Measurements from ENCODE around the gene CSTF1. TPM values are rescaled to one million over a fixed set of nuclear protein-coding genes. Genes with fewer than 3 reads are reported as not detected.

CSTF1 gene
- total RNA-seq, result 10 to 100 TPM; 19.1 to 23.2 (median 19.8) TPM
- polyA plus RNA-seq, result 8.8 TPM
- long read RNA-seq, donor 1, full-length matches to known transcripts, result 20 of 29 reads
- long read RNA-seq, donor 1, partial matches to known transcripts, result 2 of 29 reads
- long read RNA-seq, donor 1, other reads (novel, unspliced or antisense), result 7 of 29 reads
- long read RNA-seq, donor 2, full-length matches to known transcripts, result 7 of 12 reads
- long read RNA-seq, donor 2, partial matches to known transcripts, result 0 of 12 reads
- long read RNA-seq, donor 2, other reads (novel, unspliced or antisense), result 5 of 12 reads
- long read RNA-seq, donor 3, full-length matches to known transcripts, result 35 of 51 reads
- long read RNA-seq, donor 3, partial matches to known transcripts, result 1 of 51 reads
- long read RNA-seq, donor 3, other reads (novel, unspliced or antisense), result 15 of 51 reads
- long read RNA-seq, donor 4, full-length matches to known transcripts, result 10 of 16 reads
- long read RNA-seq, donor 4, partial matches to known transcripts, result 1 of 16 reads
- long read RNA-seq, donor 4, other reads (novel, unspliced or antisense), result 5 of 16 reads

DNA sequence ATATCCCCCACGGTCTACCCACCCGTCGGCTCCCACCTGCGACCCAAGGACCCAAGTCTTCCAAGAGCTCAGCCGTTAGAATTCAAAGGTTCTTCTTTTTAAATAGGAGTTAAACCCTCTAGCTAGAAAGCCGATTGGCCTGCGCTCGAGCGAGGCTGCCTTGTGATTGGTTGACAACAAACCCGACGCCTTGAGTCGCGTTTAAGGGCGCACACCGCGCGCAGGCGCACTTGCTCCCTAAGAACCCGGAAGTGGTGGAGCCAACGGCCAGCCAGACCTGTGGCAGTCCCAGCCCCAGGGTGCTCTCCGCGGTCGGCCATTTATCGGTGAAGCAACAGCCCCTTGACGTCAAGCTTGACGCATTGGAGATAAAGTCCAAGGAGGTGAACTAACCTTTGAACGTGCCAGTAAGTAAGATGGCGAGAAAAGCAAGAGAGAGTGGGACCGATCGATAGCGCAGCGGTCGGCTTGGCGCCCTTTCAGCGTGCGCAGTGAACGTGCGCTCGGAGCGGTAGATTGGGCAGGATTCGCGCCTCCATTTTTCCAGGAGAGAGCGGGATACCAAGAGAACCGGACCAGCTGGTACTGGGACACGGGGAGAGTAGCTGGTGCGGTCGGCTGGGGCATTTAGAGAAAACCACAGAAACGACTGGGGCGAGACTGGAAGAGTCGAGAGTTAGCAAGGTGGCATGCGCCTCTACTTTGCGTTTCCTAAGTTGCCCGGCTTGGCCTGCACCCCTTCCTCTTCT lies at the start of gene CSTF1, which contains the start of gene AURKA:
CSTF1 (plus strand) TSS at position 514 of the 749 bp plus-strand sequence. CDS start 2,908 bp downstream, outside the sequence.
AURKA (minus strand) TSS at position 84 of the 749 bp plus-strand sequence. CDS start 4,018 bp downstream, outside the sequence.
- DNase-seq, result peak; percentile 100
- H3K4me3 ChIP-seq (ENCODE audit: low read length), result peak within 1 kb of the TSS; percentile 87
- H3K27ac ChIP-seq (ENCODE audit: low read length), result peak within 1 kb of the TSS; percentile 73
- no peaks in the 10 kb centered on the region for H3K9me3 ChIP-seq (ENCODE audit: control insufficient read depth, low read length)
- no peaks in the 10 kb centered on the region for H3K27me3 ChIP-seq (ENCODE audit: control insufficient read depth, insufficient read depth)
- intact Hi-C loops (cut with DNase I), result loop anchor here in 1 of 4 donors (10.0 kb wide), 1 partner anchor 72 kb away; the partner anchor contains the start of gene RTF2
- H3K4me1 ChIP-seq (ENCODE audit: control insufficient read depth, insufficient read depth, low read length), result peaks cover 7% of the 10 kb centered on the region
- WGBS, result under 1% methylated on average over 53 of the region's 53 CpGs
- peak; percentile 98 to 99 for ATAC-seq

DNA sequence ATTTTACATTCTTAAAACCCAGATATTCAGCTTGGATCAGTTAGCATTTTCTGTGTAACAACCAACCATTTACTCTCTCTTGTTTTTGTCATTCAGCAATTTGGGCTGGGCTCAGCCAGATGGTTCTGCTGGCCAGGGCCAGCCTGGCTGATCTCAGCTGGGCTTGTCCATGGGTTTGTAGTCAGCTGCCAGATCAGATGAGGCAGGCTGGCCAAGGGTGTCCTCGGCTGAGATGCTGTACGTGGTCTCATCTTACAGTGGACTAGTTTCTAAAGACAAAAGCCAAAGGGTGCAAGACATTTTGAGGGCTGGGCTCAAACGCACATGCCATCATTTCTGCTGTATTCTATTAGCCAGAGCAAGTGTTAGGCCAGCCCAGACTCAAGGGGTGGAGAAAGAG lies 49.7 kb upstream of the CSTF1 start:
- Histone ChIP-seq H3K27me3 (ENCODE audit: control insufficient read depth, insufficient read depth) (no peaks in the 10 kb centered on the region), H3K4me3 (ENCODE audit: low read length) (no peak overlapping the region), H3K9me3 (ENCODE audit: control insufficient read depth, low read length) (no peaks in the 10 kb centered on the region), H3K27ac (ENCODE audit: low read length) (no peak overlapping the region), H3K4me1 (ENCODE audit: control insufficient read depth, insufficient read depth, low read length) (no peaks in the 10 kb centered on the region)
- 77% methylated on average over 3 of the region's 3 CpGs for WGBS
- intact Hi-C loops (cut with DNase I), result no loop called here
- DNase-seq (no peak), ATAC-seq (no peak)

DNA sequence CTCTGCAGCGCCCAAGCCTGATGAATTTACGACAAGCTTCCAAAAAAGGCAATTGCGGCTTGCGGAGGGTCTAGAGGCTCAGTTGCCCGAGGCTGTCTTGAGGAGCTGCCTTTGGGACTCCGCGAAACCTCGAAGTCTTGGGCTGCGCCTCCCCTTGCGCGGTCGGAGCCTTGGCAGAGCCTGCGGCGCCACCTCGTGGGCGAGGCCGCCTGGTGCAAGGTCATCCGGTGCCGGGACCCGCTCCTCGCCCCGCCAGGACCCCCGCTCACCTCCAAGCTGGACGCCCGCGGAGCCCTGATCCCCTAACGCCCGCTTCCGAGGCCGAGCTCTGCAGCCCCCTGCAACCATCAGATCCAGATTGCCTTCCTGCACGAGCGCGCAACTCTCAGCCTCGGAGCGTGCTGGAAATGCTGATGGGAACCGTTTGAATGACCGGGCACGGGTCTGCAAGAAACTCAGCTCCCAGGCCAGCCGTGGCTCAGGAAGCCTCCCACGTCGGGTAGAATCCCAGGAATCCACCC lies 48.5 kb upstream of the CSTF1 start:
- Histone ChIP-seq H3K9me3 (ENCODE audit: control insufficient read depth, low read length) (no peaks in the 10 kb centered on the region), H3K4me3 (ENCODE audit: low read length) (no peak overlapping the region), H3K4me1 (ENCODE audit: control insufficient read depth, insufficient read depth, low read length) (no peaks in the 10 kb centered on the region), H3K27ac (ENCODE audit: low read length) (no peak overlapping the region), H3K27me3 (ENCODE audit: control insufficient read depth, insufficient read depth) (no peaks in the 10 kb centered on the region)
- peak; percentile 62 to 79 for ATAC-seq
- DNase-seq, result peak; percentile 39 to 68 (median 55)
- intact Hi-C loops (cut with DNase I), result no loop called here
- 3% methylated on average over 41 of the region's 41 CpGs for WGBS

DNA sequence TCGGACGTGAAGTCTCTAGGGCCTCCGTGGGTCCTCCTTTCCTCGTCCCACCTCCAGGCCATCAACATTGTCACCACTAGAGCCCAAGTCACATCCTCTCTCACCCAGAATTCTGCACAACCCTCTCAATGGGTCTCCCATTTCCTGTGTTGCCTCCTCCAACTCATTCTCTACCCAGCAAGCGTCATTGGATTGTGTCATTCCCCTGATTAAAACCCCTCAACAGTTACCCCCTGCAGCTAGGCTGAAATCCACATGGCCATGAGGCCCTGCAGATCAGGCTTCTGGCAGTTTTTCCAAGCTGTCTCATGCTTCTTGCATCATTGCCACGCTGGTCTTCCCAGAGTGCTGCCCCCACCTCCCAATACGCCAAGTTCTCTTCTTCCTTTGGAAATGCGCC lies 46.5 kb upstream of the CSTF1 start:
- no peak for ATAC-seq
- H3K4me1 ChIP-seq (ENCODE audit: control insufficient read depth, insufficient read depth, low read length), result no peaks in the 10 kb centered on the region
- no peak overlapping the region for H3K4me3 ChIP-seq (ENCODE audit: low read length)
- no peaks in the 10 kb centered on the region for H3K27me3 ChIP-seq (ENCODE audit: control insufficient read depth, insufficient read depth)
- WGBS, result 86% methylated on average over 8 of the region's 8 CpGs
- DNase-seq, result no peak
- intact Hi-C loops (cut with DNase I), result no loop called here
- H3K9me3 ChIP-seq (ENCODE audit: control insufficient read depth, low read length), result no peaks in the 10 kb centered on the region
- no peak overlapping the region for H3K27ac ChIP-seq (ENCODE audit: low read length)

DNA sequence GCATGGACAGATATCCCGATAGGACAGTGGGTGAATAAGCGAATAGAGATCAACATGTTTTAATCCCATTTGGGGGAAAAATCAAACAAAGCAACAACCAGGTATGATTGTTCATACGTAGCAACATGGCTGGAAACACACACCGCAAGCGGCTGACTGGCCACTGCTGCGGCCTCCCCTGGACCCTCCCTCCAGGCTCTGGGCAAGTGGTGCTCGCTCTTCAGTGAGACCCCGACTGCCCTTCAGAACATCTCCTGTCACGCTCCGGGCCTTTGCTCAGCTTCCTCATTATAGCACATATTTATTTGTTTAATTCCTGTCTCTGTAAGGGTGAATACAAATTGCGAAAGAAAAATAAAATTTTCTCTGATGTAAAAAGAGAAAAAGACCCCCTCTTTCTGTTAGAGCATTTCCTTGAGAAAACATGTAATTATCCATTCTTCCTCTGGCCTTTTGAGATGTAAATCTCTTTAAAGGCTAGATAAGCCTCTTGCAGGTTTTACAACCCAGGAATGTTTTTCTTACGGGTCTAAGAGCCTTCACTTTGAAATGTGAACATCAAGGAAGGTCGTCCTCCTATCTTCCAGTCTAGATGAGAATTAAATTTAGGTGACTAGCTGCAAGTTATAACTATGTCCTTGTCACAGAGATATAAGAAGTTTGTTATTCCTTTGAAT lies 44.7 kb upstream of the CSTF1 start:
- ATAC-seq (no peak), DNase-seq (no peak)
- Histone ChIP-seq H3K4me1 (ENCODE audit: control insufficient read depth, insufficient read depth, low read length) (no peaks in the 10 kb centered on the region), H3K4me3 (ENCODE audit: low read length) (no peak overlapping the region), H3K27me3 (ENCODE audit: control insufficient read depth, insufficient read depth) (no peaks in the 10 kb centered on the region), H3K9me3 (ENCODE audit: control insufficient read depth, low read length) (no peaks in the 10 kb centered on the region), H3K27ac (ENCODE audit: low read length) (no peak overlapping the region)
- WGBS, result 54% methylated on average over 13 of the region's 13 CpGs
- intact Hi-C loops (cut with DNase I), result no loop called here

DNA sequence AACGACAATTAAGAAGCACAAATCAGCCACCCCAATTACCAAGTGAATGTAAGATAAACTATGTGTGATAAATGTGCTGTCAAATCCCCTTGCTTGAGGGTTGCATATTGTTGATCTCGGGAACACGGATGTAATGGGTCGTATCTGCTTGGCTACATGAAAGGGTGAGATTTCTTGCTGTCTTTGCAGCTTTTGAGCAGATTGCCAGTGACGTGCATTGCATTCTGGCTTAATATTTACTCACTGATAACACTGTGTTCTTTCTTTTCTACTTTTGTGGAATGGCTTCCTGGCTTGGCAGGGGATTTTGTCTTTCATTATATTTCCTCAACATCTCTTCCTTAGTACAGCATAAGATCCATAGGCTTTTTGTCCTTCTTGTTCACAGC lies 44.1 kb upstream of the CSTF1 start:
- Histone ChIP-seq H3K9me3 (ENCODE audit: control insufficient read depth, low read length) (no peaks in the 10 kb centered on the region), H3K27me3 (ENCODE audit: control insufficient read depth, insufficient read depth) (no peaks in the 10 kb centered on the region), H3K4me1 (ENCODE audit: control insufficient read depth, insufficient read depth, low read length) (no peaks in the 10 kb centered on the region), H3K27ac (ENCODE audit: low read length) (no peak overlapping the region), H3K4me3 (ENCODE audit: low read length) (no peak overlapping the region)
- intact Hi-C loops (cut with DNase I), result no loop called here
- 8% methylated on average over 5 of the region's 5 CpGs for WGBS
- DNase-seq (no peak), ATAC-seq (peak in 1 of 2 donors; percentile 47)

DNA sequence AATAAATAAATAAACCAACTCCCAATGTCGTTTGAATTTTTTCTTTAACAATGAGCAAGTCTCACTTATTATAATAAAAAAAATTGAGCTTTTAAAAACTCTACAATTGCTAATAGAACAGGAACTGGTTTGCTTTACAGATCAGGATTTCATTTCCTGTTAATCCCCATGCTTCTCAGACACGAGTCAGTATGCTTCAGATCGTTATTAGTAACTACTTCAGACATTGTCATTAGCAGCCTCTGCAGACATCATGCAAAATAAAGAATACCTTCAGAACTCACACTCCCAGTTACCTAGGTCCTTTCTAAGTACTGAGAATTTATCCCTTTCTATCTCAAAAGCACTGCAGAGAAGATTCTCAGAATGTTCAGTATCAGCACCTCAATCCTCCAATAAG lies 43.7 kb upstream of the CSTF1 start:
- H3K27me3 ChIP-seq (ENCODE audit: control insufficient read depth, insufficient read depth), result no peaks in the 10 kb centered on the region
- no peaks in the 10 kb centered on the region for H3K4me1 ChIP-seq (ENCODE audit: control insufficient read depth, insufficient read depth, low read length)
- intact Hi-C loops (cut with DNase I), result no loop called here
- no peaks in the 10 kb centered on the region for H3K9me3 ChIP-seq (ENCODE audit: control insufficient read depth, low read length)
- 8% methylated on average over 3 of the region's 3 CpGs for WGBS
- DNase-seq, result no peak
- no peak overlapping the region for H3K27ac ChIP-seq (ENCODE audit: low read length)
- H3K4me3 ChIP-seq (ENCODE audit: low read length), result no peak overlapping the region
- ATAC-seq, result no peak

DNA sequence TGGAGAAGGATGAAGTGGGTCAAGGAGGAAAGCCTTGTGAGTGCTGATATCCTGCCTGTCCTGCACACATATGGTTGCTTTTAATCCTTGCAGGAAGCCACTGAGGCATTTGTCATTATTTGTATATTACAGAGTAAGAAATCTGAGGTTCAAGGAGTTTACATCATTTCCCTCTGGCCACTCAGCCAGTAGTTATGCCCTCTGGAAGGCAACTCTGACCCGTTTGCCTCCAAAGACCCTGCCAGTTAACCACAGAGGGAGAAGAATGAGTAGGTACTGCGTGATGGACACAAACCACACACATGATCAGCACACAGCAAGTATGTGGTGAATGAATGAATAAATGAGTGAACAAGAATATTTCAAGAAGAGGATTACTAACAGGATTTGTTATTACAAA lies 41.6 kb upstream of the CSTF1 start:
- intact Hi-C loops (cut with DNase I), result no loop called here
- no peaks in the 10 kb centered on the region for H3K9me3 ChIP-seq (ENCODE audit: control insufficient read depth, low read length)
- DNase-seq, result no peak

DNA sequence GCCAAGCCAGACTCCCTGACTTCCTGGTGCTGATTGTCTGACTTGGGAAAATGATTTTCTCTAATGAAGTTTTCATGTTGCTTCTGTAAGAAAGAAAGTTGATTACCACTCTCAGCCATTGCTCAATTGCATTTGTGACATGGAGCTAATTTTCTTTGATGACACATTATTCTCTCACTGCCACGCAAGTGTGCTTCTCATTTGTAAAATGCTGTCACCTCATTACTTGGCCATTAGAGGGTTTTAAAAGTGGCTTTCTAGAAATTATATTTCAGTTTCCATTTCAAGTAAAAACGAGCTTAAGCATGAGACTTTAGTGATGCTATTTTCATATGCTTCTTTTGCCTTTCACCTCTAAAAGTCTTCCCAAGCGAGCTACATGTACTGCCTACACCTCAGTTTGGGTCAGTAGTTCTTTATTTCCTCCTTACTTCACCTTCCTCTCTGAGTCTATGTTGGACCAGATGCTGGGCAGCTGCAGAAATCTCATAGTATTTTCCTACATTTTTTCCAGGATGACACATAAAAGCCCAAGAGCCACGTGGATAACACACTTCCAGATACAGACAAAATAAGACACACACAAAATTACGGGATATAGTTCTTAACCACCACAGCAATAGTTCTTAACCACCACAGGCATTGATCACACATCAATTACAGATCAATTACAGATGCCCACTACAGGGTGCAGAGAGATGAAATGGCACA lies 39.9 kb upstream of the CSTF1 start:
- intact Hi-C loops (cut with DNase I), result no loop called here
- ATAC-seq, result no peak
- no peak overlapping the region for H3K4me3 ChIP-seq (ENCODE audit: low read length)
- H3K27me3 ChIP-seq (ENCODE audit: control insufficient read depth, insufficient read depth), result no peaks in the 10 kb centered on the region
- WGBS, result 70% methylated on average over 5 of the region's 5 CpGs
- no peaks in the 10 kb centered on the region for H3K4me1 ChIP-seq (ENCODE audit: control insufficient read depth, insufficient read depth, low read length)
- no peak for DNase-seq
- H3K9me3 ChIP-seq (ENCODE audit: control insufficient read depth, low read length), result no peaks in the 10 kb centered on the region
- no peak overlapping the region for H3K27ac ChIP-seq (ENCODE audit: low read length)

More for the DNA sequence above, 41.6 kb upstream of the CSTF1 start:
- Histone ChIP-seq H3K4me1 (ENCODE audit: control insufficient read depth, insufficient read depth, low read length) (no peaks in the 10 kb centered on the region), H3K27me3 (ENCODE audit: control insufficient read depth, insufficient read depth) (no peaks in the 10 kb centered on the region), H3K27ac (ENCODE audit: low read length) (no peak overlapping the region), H3K4me3 (ENCODE audit: low read length) (no peak overlapping the region)
- 74% methylated on average over 2 of the region's 2 CpGs for WGBS
- no peak for ATAC-seq

DNA sequence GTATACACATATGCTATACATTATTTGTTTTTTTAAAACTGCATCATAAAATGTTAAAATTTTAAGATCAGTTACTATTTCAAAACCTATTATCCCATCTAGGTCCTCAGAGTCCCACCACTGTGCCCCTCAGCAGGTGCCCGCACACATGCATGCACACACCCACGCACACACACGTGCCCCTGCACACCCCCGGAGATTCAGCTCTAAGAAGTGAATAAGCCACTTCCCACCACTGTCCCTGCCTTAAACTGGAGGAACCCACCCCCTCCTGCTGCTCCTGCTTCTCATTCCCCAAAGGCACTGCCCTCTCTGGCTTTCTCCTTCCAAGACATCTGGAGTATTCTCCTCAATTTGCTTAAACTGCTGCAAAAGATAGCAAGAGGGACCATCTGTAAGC lies 39.1 kb upstream of the CSTF1 start:
- Histone ChIP-seq H3K9me3 (ENCODE audit: control insufficient read depth, low read length) (no peaks in the 10 kb centered on the region), H3K27me3 (ENCODE audit: control insufficient read depth, insufficient read depth) (no peaks in the 10 kb centered on the region), H3K4me1 (ENCODE audit: control insufficient read depth, insufficient read depth, low read length) (no peaks in the 10 kb centered on the region), H3K27ac (ENCODE audit: low read length) (no peak overlapping the region), H3K4me3 (ENCODE audit: low read length) (no peak overlapping the region)
- intact Hi-C loops (cut with DNase I), result no loop called here
- 78% methylated on average over 4 of the region's 4 CpGs for WGBS
- no peak for ATAC-seq
- no peak for DNase-seq
